BJ (cell line): ENCODE measurements around the gene GRK3. TPM values are rescaled to one million over a fixed set of nuclear protein-coding genes. Genes with fewer than 3 reads are reported as not detected.

Source experiments
- CTCF ChIA-PET: fragments of 350-600 bp; formaldehyde crosslinking; extraction: SDS; loops from one replicate; lab custom pipeline; 2021; ENCODE audit warnings: antibody characterized with exemption, inconsistent platforms; lab: Yijun Ruan, JAX
- POLR2A ChIA-PET: fragments of 300-600 bp; sonication (Branson Sonifier 250); formaldehyde crosslinking; extraction: SDS; loops from one replicate; lab custom pipeline; 2021; ENCODE audit warnings: antibody characterized with exemption; lab: Charles Lee
- DNase-seq: peaks from one replicate; pipeline ENCODE4 v3.0.0-alpha.2; 2011; ENCODE audit warnings: low read depth
- H3K27me3 ChIP-seq: 2 replicates; pipeline ENCODE4 v1.6.0; 2011; ENCODE audit warnings: low read length; ENCODE audit not compliant: control insufficient read depth, insufficient read depth
- H3K36me3 ChIP-seq: 2 replicates; pipeline ENCODE4 v1.5.1; 2011; ENCODE audit warnings: low read length; ENCODE audit not compliant: control insufficient read depth, insufficient read depth
- H3K4me3 ChIP-seq: 2 replicates; pipeline ENCODE4 v1.5.1; 2011; ENCODE audit warnings: low read depth, mild to moderate bottlenecking, control low read depth, low read length
- CTCF ChIP-seq: IDR thresholded peaks from 2 replicates; pipeline ENCODE4 v1.5.1; 2011; ENCODE audit warnings: low read depth, mild to moderate bottlenecking, control low read depth, inconsistent platforms, low read length, moderate library complexity; ENCODE audit not compliant: insufficient read depth
- polyA plus RNA-seq: library from polyadenylated mRNA; depleted of rRNA; stranded (reverse); fragments of >200 nt; gene quantifications from 2 replicates; pipeline ENCODE4 v1.2.3, GENCODE V29; 2011

The GRK3 gene
- polyA plus RNA-seq, 1 experiment: 0.72 TPM

- no peak for TF ChIP-seq CTCF
- CTCF ChIA-PET: no interaction called here
Observed at GRCh38 chr22:25651332-25652085, 87.0 kb downstream of the GRK3 start.

GRCh38 chr22:25654676-25655075, 90.2 kb downstream of the GRK3 start:
- H3K36me3 ChIP-seq: no peaks in the 10 kb centered on the region
- TF ChIP-seq CTCF: no peak
- no peaks in the 10 kb centered on the region for H3K27me3 ChIP-seq
- no peak overlapping the region for H3K4me3 ChIP-seq
- ChIA-PET CTCF (no interaction called here), POLR2A (no interaction called here)
- DNase-seq: no peak

More at GRCh38 chr22:25651332-25652085, 87.0 kb downstream of the GRK3 start:
- Histone ChIP-seq H3K36me3 (no peaks in the 10 kb centered on the region), H3K4me3 (no peak overlapping the region), H3K27me3 (no peaks in the 10 kb centered on the region)
- DNase-seq: no peak
- POLR2A ChIA-PET: no interaction called here

- no peaks in the 10 kb centered on the region for H3K36me3 ChIP-seq
- no peaks in the 10 kb centered on the region for H3K27me3 ChIP-seq
- POLR2A ChIA-PET: no interaction called here
- DNase-seq: no peak
- H3K4me3 ChIP-seq: no peak overlapping the region
- TF ChIP-seq CTCF: no peak
- CTCF ChIA-PET: no interaction called here
Observed at GRCh38 chr22:25655371-25655935, 91.0 kb downstream of the GRK3 start.

- CTCF ChIA-PET: no interaction called here
Observed at GRCh38 chr22:25656724-25657123, 92.2 kb downstream of the GRK3 start.

GRCh38 chr22:25658633-25659032, 94.2 kb downstream of the GRK3 start:
- H3K36me3 ChIP-seq: no peaks in the 10 kb centered on the region
- ChIA-PET POLR2A (interaction anchor here (0.6 kb wide), 1 partner anchor 158 kb away, joined by 3 read pairs; no protein-coding TSS in a partner anchor), CTCF (no interaction called here)
- no peak for TF ChIP-seq CTCF
- DNase-seq: no peak
- H3K27me3 ChIP-seq: no peaks in the 10 kb centered on the region
- H3K4me3 ChIP-seq: no peak overlapping the region

More at GRCh38 chr22:25656724-25657123, 92.2 kb downstream of the GRK3 start:
- DNase-seq: no peak
- H3K4me3 ChIP-seq: no peak overlapping the region
- H3K27me3 ChIP-seq: no peaks in the 10 kb centered on the region
- no peak for TF ChIP-seq CTCF
- POLR2A ChIA-PET: no interaction called here
- H3K36me3 ChIP-seq: no peaks in the 10 kb centered on the region
